HG03354 (cell line): ENCODE results near the gene PHACTR2.
"Not testable (repeated sequence)": the region's sequence is repeated elsewhere in the genome, so short reads cannot be mapped to it uniquely, and the experiment has no call there.

Experiments used
- ATAC-seq: cut with Tn5 transposase; IDR thresholded peaks from one replicate; pipeline ENCODE4 v1.9.1; 2021; ENCODE audit warnings: mild to moderate bottlenecking; ENCODE audit not compliant: unreplicated experiment, poor library complexity, severe bottlenecking

PHACTR2 gene

GRCh38 chr6:143792402-143793279 lies 114.9 kb downstream of the PHACTR2 start:
- no peak for ATAC-seq

- ATAC-seq, result no peak
These were observed 115.5 kb downstream of the PHACTR2 start for GRCh38 chr6:143793280-143793619.

- not testable (repeated sequence) for ATAC-seq
These were observed 118.8 kb downstream of the PHACTR2 start for GRCh38 chr6:143796551-143796950.

DNA sequence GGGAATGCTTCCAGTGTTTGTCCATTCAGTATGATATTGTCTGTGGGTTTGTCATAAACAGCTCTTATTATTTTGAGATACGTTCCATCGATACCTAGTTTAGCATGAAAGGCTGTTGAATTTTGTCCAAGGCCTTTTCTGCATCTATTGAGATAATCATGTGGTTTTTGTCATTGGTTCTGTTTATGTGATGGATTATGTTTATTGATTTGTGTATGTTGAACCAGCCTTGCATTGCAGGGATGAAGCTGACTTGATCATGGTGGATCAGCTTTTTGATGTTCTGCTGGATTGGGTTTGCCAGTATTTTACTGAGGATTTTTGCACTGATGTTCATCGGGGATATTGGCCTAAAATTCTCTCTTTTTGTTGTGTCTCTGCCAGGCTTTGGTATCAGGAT lies 120.7 kb downstream of the PHACTR2 start:
- not testable (repeated sequence) for ATAC-seq

DNA sequence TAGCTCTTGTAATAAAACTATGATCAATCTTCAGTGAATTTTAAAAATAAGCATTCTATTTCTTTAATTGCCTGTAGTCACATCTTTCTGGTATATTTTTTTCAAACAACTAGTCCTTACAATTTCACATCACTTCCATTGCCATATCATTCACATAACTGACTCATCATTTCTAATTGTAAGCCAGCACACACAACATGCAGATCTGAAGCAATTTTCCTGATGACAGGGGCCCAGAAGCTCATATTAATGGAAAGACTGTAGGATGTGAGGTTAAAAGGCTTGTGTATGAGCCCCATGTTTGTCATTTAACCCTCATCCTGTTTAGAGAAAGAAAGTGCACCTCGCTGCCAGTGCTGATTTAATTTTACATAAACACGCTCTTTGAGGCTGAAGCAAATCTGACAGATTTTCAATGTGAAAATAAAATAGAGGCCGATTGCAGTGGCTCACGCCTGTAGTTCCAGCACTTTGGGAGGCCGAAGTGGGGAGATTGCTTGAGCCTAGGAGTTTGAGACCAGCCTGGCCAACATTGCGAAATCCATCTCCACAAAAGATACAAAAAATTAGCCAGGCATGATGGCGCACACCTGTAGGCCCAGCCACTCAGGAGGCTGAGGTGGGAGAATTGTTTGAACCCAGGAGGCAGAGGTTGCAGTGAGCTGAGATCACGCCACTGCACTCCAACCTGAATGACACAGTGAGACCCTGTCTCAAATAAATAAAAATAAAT lies 125.2 kb downstream of the PHACTR2 start:
- ATAC-seq, result no peak

DNA sequence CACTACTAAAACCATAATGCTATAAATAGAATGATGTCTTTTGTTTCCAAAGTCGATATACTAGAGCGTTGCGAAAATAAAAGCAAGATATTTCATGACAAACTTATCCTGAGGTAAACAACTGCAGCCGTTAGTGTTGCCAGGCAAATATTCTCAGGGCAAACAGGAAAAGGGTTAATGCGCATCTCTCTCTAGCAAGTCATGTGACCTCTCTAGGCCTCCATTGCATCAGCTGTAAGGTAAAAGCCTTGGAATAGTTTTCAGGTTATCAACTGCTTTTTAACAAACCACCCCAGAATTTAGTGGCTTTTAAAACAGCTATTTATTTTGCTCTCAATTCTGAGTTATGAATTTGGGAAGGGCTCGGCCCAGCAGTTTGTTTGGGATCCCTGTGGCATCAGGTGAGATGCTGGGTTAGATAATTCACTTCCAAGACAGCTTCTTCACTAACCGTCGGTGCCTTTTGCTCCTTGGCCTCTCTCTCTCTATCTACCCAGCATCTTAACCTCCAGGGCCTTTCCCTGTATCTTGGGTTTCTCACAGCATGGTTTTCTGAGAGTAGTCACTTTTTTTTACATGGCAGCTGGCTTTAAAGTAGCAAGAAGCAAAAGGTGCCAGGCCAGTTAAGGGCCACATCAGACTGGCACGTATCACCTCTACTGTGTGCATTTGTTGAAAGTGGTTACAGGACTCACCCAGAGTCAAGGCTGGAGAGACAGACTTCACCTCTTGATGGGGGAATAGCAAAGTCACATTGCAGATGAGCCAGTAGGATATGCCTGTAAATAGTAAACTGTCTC lies 126.2 kb downstream of the PHACTR2 start:
- no peak for ATAC-seq

DNA sequence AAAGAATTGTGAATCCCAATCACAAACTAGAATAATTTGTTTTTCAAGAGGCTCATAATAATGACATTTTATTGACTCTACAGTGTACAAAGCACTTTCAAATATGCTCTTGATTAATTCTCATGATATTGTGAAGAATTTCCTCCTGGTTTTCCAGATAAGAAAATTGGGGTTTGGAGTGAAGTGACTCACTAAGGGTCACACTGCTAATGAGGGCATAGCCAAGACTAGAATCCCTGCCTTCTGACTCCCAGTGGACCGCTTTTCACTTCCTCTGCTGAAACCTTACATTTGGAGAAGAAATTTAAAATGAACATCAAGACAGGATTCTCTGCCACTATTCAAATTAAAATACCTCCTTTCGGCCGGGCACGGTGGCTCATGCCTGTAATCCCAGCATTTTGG lies 127.1 kb downstream of the PHACTR2 start:
- ATAC-seq, result no peak

- ATAC-seq, result no peak
These were observed 128.7 kb downstream of the PHACTR2 start for GRCh38 chr6:143806282-143807102.

DNA sequence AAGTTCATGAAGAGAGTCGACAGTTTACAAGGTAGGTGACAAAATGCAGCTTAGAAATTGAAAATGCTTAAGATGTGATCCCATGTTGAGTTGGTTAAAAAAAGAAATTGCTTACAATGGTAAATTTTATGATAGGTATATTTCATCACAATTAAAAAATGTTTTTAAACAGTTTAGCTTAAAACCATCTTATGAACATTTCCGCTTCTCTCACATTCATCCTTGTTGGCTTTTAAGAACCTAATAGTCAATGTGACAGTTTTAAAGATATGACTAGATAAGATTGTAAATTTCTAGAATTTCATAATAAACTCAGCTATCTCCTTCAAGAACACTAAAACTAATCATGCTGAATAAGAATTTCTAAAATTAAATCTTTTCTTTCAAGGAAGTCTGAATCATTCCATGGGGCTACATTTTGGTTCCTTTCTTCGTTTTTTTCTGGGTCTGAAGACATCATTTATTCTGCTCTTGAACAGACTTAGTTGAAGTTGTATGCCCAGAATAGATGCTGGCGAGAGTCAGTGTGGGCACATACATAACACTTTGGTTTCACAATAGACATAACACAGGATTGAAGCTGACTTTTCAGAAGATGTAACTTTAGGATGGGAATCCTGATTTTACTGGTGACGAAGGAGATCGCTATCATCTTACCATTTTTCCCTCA lies 129.5 kb downstream of the PHACTR2 start:
- ATAC-seq, result no peak

DNA sequence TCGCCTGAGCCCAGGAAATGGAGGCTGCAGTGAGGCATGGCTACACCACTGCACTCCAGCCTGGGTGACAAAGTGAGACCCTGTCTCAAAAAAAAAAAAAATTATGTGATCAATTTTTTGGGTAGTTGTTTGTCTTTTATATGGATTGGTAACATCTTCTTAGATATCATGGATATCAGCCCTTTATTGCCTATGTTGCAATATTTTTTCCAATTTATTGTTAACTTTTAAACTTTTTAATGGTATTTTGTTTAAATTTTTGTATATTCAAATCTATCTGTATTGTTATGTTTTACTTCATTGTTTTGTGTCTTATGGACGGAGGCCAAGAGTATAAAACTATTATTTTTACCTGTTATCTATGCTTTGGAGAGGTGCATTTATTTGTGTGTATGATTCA lies 133.0 kb downstream of the PHACTR2 start:
- ATAC-seq, result no peak

- ATAC-seq, result no peak
These were observed 133.9 kb downstream of the PHACTR2 start for GRCh38 chr6:143811501-143812157.

DNA sequence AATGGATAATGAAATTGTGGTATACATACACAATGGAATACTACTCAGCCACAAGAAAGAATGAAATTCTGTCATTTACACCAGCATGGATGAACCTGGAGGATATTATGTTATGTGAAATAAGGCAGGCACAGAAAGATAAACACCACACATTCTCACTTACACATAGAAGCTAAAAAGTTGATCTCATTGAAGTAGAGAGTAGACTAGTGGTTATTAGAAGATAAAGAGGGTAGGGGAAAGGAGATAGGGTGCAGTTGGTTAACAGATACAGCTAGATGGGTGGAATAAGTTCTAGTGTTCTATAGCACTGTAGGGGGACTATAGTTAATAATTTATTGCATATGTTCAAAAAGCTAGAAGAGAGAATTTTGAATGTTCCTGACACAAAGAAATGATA lies 139.9 kb downstream of the PHACTR2 start:
- ATAC-seq, result no peak

DNA sequence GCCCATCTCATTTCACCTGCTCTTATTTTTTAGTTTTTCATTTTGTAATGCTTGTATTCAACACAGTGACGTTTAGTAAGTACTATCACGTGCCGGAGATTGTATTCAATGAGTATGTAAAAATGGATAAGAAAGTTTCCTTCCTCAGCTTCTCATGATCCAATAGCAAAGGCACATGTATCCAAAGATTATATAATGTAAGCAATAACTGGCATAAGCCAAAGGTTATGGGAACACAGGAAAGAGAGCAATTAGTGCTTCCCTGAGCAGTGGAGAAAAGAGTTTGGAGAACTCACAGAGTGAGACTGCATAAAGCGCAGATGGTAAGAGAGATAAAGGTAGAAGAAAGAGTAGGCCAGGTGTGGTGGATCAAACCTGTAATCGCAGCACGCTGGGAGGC lies 143.6 kb downstream of the PHACTR2 start:
- no peak for ATAC-seq

GRCh38 chr6:143822584-143823024 lies 144.8 kb downstream of the PHACTR2 start:
- no peak for ATAC-seq

- no peak for ATAC-seq
These were observed 145.8 kb downstream of the PHACTR2 start for GRCh38 chr6:143823548-143823947.

- no peak for ATAC-seq
These were observed 150.8 kb downstream of the PHACTR2 start for GRCh38 chr6:143828572-143828971.

- ATAC-seq, result no peak
These were observed 158.4 kb downstream of the PHACTR2 start for GRCh38 chr6:143836150-143836549.

DNA sequence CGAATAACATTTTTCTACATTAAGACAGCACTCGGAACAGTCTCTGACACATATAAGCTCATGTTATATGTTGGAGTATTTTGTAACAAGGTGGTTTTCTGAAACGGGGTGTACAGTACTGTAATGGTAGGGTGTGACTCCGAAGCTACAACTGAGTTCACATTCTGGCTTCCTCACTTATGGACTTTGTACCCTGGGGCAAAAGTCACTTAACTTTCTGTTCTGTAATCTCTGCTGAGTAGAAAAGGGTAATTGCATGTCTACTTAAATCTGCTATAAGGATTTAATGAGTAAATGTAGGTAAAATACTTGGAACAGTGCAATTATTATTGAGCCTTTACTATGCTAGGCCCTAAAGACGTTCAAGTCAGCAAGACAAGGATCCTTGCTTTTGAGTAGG lies 160.6 kb downstream of the PHACTR2 start:
- no peak for ATAC-seq
